HG02623 (cell line): ENCODE measurements around the gene ZNF776.
"Not testable (repeated sequence)": the region's sequence is repeated elsewhere in the genome, so short reads cannot be mapped to it uniquely, and the experiment has no call there.

ENCODE experiments used
- ATAC-seq: cut with Tn5 transposase; IDR thresholded peaks from one replicate; pipeline ENCODE4 v1.9.1; 2021; ENCODE audit warnings: moderate library complexity; ENCODE audit not compliant: unreplicated experiment

Gene ZNF776

DNA sequence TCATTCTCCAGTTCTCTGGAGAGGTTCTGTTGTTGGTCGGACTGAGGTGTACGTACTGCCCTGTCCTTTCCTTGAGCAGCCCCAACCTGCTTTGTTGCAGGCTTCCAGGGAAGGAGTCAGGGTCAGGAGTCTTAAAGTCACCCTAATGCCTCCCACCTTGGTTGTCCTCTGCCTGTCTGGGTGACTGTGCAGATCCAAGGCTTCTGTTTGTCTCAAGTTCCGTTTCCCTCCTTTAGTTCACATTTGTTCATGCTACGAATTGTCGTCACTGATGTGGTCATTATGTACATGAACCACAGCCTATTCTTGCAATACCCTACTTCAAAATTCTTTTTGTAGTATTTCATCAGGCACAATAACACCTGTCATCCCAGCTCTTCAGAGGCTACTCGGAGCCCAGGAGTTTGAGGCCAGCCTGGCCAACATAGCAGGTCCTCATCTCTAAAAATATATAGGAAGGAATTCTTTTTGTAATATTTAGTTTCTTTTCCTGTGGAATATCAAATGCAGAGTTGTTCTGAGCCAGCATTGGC lies 30.2 kb downstream of the ZNF776 start:
- ATAC-seq = no peak

DNA sequence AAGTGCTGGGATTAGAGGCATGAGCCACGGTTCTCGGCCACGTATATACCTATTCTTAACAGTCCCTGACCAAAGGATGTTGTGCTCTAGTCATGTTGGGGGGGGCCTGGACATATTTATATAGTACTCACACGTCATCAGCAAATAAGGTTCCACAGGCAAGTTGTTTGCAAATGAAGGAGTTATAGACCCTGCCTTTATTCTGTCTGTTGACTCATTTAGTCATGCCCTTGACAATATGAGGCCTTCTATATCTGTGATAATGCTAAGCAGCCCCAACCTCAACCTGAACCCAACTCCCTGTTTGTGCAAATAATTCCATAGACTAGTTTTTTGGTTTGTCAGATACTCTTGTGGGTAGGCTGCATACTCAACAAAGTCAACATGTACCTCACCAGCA lies 31.7 kb downstream of the ZNF776 start:
- no peak for ATAC-seq

DNA sequence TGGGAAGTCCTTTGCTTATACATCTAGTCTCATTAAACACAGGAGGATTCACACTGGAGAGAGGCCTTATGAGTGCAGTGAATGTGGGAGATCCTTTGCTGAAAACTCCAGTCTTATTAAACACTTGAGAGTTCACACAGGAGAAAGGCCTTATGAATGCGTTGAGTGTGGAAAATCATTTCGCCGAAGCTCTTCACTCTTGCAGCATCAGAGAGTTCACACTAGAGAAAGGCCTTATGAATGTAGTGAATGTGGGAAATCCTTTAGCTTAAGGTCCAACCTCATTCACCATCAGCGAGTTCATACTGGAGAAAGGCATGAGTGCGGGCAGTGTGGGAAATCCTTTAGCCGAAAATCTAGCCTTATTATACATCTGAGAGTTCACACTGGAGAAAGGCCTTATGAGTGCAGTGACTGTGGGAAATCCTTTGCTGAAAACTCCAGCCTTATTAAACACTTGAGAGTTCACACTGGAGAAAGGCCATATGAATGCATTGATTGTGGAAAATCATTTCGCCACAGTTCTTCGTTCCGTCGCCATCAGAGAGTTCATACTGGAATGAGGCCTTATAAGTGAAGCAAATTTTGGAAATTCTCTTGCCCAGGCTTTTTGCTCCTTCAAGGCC lies 32.7 kb downstream of the ZNF776 start:
- ATAC-seq = no peak

DNA sequence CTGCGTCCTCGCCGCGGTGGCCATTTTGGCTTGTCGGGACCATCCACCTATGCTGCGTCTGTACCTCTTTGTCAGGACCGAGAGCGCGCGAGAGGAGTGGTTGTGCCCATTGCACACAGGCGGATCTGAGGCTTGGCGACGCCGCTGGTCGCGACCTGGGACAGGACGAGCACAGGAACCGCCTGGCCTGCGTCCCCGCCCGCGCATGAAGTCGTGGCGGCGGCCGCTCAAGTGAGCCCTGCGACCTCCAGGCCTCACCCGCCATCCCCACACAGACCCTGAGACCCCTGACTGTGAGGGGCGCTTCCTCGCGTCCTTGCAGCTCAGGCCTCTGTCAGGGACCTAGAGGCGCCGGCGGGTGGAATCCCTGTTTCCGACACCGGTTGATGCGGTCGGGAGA lies 39.7 kb downstream of the ZNF776 start:
- ATAC-seq = no peak

DNA sequence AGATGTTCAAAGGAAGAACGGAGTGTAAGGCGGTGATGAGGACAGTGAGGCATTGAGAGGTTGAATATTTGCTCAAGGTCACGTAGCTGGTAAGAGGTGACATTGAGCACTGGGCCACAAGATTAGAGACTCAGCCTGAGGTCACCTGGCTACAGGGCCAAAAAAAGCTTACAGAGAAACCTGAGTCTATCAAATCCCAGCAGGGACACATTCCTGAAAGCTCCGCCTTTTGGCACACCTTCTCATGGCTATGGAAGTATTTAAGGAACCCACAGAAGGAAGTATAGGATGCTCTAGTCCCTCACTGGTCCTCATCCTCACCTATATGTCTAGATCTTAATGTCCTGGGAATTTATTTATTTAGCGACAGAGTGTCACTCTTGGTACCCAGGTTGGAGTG lies 40.3 kb downstream of the ZNF776 start:
- no peak for ATAC-seq

DNA sequence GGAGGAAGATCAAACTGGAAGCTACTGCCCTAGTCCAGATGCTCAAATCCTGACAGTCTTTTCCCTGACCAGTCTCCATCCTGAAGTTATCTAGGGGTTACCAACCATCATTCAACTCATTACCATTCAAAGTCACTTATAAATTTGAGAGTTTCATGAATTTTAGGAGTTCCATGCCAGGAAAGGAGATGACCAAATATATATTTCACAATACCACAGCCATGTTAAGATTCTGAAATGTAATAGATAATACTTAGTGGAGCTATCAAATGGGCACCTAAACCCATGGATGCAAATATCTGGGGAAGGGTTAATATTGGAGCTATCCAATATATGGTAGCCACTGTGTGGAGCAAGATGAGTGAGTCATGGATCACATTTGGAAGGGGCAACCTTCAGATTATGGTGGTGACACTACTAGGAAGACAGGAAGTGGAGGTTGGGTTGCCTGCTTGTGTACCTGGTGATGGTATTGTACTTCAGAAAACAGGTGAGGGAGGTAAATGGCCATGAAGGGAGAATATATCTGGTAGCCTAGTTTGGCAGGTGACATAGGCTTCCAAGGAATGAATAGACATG lies 41.6 kb downstream of the ZNF776 start:
- no peak for ATAC-seq

DNA sequence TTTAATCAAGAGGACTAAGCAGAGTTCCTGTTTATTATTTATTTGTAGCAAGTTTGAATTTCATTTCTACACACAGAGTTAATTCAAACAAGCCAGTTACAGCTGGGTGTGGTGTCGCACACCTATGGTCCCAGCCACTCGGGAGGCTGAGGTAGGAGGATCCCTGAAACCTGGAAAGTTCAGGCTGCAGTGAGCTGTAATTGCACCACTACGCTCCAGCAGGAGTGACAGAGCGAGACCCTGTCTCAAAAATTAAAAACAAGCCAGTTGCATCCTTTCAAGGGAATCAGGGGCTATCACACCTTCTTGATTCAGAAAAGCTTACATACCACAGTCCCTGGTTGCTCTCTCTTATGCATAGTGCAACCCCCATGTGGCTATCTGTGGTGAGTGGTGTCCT lies 42.7 kb downstream of the ZNF776 start:
- ATAC-seq = no peak

DNA sequence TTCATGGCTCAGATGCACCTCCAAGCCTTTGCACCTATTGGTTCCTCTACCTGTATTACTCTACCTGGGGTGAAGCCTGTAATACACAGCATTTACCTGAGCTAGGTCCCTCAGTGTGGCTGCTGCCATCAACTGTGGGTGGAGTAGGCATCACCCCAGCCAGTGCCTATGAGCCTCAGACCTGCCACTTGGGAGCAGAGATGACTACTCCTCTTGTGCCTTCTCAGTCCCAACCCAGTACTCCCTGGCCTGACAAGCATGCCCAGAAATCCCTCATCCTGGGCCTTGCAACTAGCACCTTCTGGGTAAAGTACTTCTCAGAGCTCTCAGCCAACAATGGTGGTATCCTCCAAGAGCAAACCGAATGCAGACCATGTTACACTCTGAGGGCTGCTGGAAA lies 50.0 kb downstream of the ZNF776 start:
- ATAC-seq = not testable (repeated sequence)

DNA sequence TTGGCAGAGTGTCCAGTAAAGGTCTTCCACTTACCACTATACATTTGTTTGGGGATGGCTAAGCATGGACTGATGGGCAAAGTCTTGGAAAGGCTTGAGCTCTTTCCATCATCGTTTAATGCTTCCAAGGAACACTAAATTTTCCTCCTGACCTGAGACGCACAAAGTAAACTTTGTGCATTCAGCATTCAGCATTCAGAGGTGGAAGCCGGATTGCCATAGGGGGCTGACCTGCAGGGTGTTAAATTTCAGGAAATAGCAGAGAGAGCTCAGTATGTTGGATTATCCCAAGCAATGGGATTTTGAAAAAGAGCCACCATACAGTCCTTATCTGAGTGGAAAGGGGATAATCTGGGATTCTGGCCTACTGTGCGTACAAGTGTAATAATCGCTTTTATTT lies 54.1 kb downstream of the ZNF776 start:
- ATAC-seq = no peak

DNA sequence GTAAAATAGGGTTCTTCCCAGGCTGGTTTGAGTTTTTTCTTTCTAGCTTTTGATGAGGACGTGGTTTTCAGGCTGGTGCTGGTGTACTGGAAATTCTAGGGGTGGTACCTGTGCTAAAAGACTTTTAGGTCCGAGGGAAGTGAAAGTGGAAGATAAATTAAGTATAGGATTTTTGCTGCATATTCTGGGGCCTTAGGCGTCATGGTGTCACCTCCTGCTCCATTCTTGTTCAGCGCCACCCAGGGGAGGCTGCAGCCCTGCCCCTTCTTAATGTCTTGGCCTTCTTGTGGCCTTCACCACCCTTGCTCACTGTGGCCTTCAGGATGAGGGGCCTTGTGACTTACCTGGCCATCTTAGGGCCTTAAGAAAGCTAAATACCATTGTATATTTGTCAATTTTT lies 55.7 kb downstream of the ZNF776 start:
- ATAC-seq = no peak

DNA sequence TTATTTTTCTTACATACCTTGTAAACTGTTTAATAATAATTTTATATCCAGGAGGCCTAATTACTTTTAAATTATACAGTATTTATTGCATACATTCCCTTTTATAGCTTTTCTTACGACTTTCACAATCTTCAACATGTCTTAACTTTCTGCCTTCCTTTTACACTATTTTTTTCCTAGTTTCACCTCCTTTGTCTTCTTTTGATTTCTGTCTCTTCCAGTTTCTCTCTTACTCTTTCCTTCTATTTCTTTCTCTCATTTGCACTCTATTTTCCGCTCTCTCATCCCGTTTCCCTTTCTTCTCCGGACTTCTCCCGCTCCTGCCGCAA lies 56.6 kb downstream of the ZNF776 start:
- ATAC-seq = no peak

DNA sequence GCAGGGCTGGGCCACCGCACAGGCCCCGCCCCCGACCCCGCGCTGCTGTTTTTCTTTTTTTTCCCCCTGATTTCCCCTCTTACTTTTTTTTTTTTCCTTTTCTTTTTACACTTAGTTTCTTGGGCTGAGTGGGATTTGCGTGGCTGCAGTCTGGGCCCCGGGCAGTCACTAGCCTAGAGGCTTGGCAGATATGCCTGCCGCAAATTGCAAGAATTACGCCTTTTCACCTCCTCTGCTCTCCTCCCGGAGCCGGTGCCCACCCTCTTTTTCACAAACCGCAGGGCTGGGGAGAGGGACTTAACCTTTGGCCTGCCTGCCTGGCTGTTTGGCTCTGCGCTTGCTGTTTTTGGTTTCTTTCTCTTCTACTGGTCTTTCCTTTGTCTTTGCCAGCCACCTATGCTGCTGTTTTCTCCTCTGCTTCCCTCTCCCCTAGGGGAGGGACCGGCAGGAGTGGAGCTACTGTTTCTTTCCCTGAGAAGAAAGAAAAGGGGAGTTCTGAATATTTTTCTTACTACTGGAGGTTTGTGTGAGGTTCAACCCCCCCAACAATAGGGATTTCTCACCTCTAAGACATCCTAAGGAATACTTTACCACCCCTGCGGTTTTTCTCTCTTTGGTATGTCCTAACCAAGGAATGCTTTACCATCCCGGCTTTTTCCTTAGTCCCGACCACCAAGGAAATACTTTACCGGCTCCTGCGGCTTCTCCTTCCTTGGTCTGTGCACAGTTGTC lies 57.1 kb downstream of the ZNF776 start:
- ATAC-seq = no peak

DNA sequence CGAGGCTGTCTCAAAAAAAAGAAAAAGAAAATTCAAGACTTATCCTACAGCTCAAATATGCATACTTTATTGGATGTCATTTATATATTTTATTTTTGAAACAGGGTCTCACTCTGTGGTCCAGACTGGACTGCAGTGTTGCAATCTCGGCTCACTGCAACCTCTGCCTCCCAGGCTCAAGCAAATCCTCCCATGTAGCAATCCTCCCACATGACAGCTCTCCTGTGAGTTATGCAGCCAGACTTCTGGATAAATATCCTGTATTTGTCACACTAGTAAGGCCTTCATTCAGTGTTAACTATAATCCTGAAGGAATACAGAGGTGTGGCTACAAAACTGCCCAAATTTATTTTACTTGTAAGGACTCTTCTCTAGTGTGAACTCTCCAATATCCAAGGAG lies 60.9 kb downstream of the ZNF776 start:
- no peak for ATAC-seq
